ENCODE results near the gene DNAH7.
"Not testable (repeated sequence)": the region's sequence is repeated elsewhere in the genome, so short reads cannot be mapped to it uniquely, and the experiment has no call there.

Gene DNAH7

DNA sequence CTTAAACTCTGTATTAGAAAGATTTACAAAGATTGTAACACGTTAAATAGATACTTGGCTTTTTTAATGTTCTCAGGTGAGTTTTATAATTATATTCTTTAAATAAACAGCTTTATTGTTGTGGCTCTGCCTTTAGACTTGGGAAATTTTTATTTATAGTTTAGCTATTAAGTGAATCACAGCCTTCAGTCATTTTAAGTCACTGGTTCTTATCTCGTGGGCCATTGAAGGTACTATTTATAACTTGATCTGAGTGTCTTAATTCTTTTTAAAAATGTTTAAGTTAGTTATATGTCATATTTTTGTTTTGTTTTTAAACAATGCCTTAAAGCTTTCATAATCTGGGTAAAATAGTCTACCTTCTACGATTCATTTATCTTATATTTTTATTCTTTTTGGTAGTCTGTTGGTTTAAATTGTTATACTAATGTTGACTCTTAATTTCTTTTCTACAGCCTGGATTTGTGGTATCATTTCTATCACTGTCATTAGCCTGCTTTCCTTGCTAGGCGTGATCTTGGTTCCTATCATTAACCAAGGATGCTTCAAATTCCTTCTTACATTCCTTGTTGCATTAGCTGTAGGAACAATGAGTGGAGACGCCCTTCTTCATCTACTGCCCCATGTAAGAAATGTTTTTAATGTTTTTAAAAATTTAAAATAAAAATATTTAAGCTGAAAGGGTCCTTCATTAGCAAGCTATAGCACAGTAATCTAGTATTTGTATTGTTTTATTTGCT, 362.3 kb downstream of the DNAH7 start:
- TF ChIP-seq, protein P1, sequence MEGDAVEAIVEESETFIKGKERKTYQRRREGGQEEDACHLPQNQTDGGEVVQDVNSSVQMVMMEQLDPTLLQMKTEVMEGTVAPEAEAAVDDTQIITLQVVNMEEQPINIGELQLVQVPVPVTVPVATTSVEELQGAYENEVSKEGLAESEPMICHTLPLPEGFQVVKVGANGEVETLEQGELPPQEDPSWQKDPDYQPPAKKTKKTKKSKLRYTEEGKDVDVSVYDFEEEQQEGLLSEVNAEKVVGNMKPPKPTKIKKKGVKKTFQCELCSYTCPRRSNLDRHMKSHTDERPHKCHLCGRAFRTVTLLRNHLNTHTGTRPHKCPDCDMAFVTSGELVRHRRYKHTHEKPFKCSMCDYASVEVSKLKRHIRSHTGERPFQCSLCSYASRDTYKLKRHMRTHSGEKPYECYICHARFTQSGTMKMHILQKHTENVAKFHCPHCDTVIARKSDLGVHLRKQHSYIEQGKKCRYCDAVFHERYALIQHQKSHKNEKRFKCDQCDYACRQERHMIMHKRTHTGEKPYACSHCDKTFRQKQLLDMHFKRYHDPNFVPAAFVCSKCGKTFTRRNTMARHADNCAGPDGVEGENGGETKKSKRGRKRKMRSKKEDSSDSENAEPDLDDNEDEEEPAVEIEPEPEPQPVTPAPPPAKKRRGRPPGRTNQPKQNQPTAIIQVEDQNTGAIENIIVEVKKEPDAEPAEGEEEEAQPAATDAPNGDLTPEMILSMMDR (conservative IDR thresholded peaks at IDR 0.05; ENCODE audit: low read depth, low read length): no peak
- peak; percentile 43 for DNase-seq (ENCODE audit: low read depth)
- no peak overlapping the region for H3K4me3 ChIP-seq (ENCODE audit: low read length)

DNA sequence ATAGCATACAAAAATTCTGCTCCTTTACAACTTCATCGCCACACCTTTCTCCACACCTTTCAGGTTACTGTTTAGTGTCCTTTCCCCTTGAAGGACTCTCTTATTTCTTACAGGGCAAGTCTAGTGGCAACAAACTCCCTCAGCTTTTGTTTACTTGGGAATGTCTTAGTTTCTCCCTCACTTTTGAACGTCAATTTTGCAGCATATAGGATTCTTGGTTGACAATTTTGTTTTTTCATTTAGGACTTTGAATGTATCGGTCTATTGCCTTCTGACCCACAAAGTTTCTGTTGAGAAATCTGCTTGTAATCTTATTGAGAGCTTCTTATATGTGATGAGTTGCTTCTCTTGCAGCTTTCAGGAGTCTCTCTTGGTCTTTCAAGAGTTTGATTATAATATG, 368.2 kb downstream of the DNAH7 start:
- DNase-seq (ENCODE audit: low read depth): no peak
- TF ChIP-seq, protein P1 (conservative IDR thresholded peaks at IDR 0.05; ENCODE audit: low read depth, low read length): no peak
- H3K4me3 ChIP-seq (ENCODE audit: low read length): no peak overlapping the region

DNA sequence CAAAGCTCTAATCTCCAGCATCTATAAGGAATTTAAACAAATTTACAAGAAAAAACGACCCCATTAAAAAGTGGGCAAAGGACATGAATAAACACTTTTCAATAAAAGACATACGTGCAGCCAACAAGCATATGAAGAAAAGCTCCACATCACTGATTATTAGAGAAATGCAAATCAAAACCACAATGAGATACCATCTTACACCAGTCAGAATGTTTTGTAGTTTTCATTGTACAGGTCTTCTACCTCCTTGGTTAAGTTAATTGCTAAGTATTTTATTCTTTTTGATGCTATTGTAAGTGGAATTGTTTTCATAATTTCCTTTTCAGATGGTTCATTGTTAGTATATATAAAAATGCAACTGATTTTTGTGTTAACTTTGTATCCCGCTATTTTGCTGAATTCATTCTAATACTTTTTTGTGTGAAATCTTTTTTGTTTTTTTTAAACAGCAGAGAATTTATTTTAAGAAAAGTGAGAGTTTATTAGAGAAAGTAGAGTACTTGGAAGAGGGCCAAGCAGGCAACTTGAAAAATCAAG, 370.9 kb downstream of the DNAH7 start:
- no peak for DNase-seq (ENCODE audit: low read depth)
- TF ChIP-seq, protein P1 (conservative IDR thresholded peaks at IDR 0.05; ENCODE audit: low read depth, low read length): no peak
- H3K4me3 ChIP-seq (ENCODE audit: low read length): no peak overlapping the region

DNA sequence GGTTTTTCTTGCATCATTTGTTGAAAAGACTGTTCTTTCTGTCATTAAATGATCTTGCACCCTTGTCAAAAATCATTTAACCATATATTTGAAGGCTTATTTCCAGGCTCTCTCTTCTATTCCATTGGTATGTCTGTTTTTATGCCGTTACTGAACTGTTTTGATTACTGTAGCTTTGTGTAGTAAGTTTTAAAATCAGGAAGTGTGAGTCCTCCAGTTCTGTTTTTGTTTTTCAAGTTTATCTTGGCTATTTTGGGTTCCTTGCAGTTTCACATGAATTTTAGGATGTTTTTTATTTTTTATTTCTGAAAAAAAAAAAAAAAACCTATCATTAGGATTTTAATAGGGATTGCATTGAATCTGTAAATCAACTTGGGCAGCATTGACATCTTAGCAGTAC, 372.6 kb downstream of the DNAH7 start:
- no peak for DNase-seq (ENCODE audit: low read depth)
- TF ChIP-seq, protein P1 (conservative IDR thresholded peaks at IDR 0.05; ENCODE audit: low read depth, low read length): no peak

DNA sequence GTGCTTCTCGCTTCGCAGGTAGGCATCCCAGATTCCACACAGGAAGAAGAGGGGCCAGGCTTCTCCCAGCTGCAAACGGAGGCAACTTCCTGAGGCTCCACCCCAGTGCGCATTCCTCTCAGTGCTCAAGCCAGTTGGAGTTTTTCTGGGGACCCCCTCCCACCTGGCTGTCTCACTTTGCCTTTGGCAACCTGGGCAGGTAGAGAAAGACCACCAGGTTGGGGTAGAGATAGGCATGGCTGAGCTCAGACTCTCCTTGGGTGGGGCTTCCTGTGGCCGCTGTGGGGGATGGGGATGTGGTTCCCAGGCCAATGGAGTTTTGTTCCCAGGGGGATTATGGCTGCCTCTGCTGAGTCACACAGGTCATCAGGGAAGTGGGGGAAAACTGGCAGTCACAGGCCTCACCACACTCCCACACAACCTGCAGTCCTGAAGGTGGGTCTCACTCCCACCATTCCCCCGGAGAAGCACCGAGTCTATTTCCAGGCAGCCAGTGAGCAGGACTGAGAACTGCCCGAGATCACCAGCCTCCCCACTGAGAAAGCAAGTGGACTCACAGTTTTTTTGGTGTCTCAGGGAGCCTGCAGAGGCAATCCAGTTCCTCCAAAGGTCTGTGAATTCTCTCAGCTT, 373.5 kb downstream of the DNAH7 start:
- H3K4me3 ChIP-seq (ENCODE audit: low read length): no peak overlapping the region
- DNase-seq (ENCODE audit: low read depth): no peak
- TF ChIP-seq, protein P1 (conservative IDR thresholded peaks at IDR 0.05; ENCODE audit: low read depth, low read length): no peak

More for the DNA sequence above, 372.6 kb downstream of the DNAH7 start:
- no peak overlapping the region for H3K4me3 ChIP-seq (ENCODE audit: low read length)

DNA sequence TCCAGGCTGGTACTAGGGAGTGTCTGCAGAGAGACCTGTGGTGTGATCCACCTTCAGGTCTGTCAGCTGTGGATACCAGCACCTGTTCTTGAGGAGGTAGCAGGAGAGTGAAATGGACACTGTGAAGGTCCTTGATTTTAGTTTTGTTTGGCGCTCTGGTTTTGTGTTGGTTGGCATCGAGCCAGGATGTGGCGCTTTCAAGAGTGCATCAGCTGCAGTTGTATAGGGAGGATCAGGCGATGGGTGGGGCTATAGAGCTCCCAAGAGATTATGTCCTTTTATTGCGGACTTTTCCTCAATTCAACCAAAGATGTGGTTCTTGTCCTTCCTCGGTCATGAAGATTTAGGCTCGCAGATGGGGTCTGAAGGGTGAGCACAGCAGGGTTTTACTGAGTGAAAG, 374.1 kb downstream of the DNAH7 start:
- H3K4me3 ChIP-seq (ENCODE audit: low read length): no peak overlapping the region
- TF ChIP-seq, protein P1 (conservative IDR thresholded peaks at IDR 0.05; ENCODE audit: low read depth, low read length): no peak
- no peak for DNase-seq (ENCODE audit: low read depth)

DNA sequence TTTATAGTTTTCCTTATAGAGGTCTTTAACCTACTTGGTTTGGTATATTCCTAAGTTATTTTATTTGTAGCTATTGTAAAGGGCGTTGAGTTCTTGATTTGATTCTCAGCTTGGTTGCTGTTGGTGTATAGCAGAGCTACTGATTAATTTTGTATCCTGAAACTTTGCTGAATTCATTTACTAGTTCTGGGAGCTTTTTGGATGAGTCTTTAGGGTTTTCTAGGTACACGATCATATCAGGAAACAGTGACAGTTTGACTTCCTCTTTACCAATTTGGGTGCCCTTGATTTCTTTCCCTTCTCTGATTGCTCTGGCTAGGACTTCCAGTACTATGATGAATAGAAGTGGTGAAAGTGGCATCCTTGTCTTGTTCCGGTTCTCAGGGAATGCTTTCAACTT, 376.1 kb downstream of the DNAH7 start:
- H3K4me3 ChIP-seq (ENCODE audit: low read length); DNase-seq (ENCODE audit: low read depth): not testable (repeated sequence)

Measured in retinal pigment epithelial cell (primary cell).